WTC11 (cell line): Measurements from ENCODE around the gene PIK3C2B.

Source experiments
- ATF2 ChIP-seq: sonication (generic); formaldehyde crosslinking; IDR thresholded peaks from 2 replicates; pipeline ENCODE4 v1.8.1; 2022; ENCODE audit warnings: low read depth, missing genetic modification reagents, borderline replicate concordance
- ZNF317 ChIP-seq: sonication (generic); formaldehyde crosslinking; IDR thresholded peaks from 2 replicates; pipeline ENCODE4 v1.8.1; 2023; ENCODE audit warnings: low read depth, mild to moderate bottlenecking, moderate library complexity, missing genetic modification reagents, borderline replicate concordance
- TF ChIP-seq, protein P1 (sequence below): fragments of 200-600 bp; IDR thresholded peaks from 2 replicates; pipeline ENCODE4 v1.8.0; 2022; ENCODE audit warnings: antibody characterized with exemption

GRCh38 chr1:204473400-204473965 is 21.1 kb downstream of the PIK3C2B start:
- TF ChIP-seq, protein P1, sequence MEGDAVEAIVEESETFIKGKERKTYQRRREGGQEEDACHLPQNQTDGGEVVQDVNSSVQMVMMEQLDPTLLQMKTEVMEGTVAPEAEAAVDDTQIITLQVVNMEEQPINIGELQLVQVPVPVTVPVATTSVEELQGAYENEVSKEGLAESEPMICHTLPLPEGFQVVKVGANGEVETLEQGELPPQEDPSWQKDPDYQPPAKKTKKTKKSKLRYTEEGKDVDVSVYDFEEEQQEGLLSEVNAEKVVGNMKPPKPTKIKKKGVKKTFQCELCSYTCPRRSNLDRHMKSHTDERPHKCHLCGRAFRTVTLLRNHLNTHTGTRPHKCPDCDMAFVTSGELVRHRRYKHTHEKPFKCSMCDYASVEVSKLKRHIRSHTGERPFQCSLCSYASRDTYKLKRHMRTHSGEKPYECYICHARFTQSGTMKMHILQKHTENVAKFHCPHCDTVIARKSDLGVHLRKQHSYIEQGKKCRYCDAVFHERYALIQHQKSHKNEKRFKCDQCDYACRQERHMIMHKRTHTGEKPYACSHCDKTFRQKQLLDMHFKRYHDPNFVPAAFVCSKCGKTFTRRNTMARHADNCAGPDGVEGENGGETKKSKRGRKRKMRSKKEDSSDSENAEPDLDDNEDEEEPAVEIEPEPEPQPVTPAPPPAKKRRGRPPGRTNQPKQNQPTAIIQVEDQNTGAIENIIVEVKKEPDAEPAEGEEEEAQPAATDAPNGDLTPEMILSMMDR = no peak
- no peak for TF ChIP-seq ATF2 (CRISPR knock-in tag)
- TF ChIP-seq ZNF317 = no peak
